HUDEP-2 (cell line): Measurements from ENCODE around the gene HTR2A.

Experiments used
- DNase-seq, 76 experiments: peaks; one replicate each; lab custom pipeline; 2025; ENCODE audit not compliant: unreplicated experiment in 76 of 76; lab: John Stamatoyannopoulos, UW

The HTR2A gene

DNA sequence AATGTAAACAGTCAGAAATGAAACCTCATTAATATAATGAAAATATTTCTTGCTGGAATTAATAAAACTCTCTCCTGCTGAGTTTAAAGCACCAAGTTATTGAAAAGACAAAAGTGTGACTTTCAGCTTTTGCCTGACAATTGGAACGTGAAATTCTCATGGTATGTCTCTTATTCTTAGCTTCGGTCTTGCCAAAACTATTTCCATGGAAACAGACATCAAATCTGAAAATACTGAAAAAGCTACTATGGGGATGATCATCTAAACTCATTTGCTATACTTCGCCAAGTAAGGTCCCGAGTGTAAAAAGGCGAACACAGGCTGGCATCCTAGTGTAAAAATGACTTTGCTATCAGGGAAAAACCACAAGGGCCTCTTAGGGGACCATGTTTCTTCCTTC, 22.8 kb downstream of the HTR2A start:
- no peak for DNase-seq

DNA sequence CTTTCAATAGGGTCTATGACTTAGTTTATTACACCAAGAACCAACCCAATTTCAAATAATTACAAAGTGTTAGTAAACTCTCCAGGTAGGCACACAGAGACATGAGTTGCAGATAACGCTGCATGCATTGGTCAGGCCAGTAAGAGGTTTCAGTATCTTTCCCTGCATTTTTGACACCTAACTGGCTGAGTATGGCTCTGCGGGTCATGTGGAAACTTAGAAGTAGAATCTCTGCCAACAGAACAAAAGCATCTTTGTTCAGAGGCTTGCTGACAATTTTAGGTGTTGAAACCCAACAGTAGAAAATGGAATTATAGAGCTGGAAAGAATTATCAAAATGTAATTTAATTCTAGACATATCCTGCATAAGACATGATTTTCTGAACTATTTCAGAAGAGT, 25.3 kb downstream of the HTR2A start:
- no peak for DNase-seq

DNA sequence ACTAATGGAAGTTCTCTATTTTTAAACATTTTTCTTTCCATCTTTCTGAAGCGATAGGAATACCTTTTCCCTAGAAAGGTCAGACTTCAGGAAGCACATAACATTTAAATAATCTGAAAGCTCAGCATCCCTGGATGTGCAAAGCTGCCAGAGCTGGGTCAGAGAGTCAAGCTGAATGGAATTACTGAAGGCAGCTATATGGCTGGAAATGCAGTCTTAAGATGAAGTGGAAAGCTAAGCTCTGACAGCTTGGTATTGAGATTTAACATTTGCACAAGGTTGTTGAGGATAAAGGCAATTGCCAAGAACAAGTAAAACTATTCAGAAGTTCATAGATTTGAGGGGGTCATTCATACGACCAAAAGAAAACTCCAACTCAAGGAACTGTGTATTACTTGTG, 28.8 kb downstream of the HTR2A start:
- DNase-seq, result no peak

DNA sequence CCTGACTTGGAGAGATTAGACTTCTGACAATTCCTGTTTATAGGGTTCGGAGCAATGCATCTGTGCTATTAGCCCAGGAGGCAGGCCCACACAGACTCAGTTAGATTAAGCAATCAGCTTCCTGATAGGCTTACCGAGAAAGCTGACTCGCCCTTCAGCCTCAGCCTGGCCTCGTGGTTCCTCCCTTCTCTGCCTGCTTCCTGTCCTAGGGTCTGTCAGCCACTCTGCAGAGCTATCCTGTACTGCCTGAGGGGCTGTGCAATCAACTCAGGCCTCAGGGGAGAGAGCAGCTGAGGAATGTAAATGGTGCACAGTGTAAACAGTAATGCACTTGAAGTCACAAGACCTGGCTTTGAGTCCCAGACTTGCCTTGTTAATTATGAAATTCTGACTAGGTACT, 30.7 kb downstream of the HTR2A start:
- DNase-seq, result peak in 1 of 76 experiments; percentile 2

DNA sequence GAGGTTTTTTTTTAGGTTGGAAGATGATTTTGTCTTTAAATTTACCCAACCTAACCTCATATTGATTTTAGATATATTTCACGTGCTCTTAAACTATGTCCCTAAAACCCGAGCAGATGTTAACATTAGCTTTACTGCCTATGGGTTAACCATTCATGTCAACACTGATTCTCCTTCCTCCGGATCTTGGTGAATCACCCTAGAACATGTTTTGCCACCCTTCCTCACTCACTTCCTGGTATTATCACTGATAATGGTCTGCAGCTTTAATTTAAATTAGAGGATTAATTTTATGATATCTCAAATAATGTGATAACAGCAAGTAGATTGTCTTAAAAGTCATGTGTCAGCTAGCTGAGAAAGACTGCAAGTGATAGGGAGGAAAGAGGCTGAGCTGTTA, 31.9 kb downstream of the HTR2A start:
- DNase-seq, result no peak

DNA sequence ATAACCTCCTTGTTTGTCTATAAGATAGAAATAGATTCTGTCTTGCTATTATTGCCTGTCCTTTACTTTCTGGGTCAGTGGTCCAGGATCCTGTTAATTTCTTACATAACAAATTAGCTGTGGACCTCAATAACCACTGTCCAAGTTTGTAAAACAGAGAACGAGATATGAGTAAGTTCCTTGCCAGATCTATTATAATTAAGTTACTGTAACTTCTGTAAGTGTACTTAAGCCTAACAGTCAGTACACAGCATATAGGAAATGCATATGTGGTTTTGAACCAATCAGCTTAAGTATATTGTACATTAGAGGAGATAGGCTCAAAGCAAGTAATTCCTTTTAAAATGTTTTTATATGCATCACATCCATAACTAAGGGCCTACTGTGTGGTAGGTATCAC, 34.9 kb downstream of the HTR2A start:
- DNase-seq, result no peak

DNA sequence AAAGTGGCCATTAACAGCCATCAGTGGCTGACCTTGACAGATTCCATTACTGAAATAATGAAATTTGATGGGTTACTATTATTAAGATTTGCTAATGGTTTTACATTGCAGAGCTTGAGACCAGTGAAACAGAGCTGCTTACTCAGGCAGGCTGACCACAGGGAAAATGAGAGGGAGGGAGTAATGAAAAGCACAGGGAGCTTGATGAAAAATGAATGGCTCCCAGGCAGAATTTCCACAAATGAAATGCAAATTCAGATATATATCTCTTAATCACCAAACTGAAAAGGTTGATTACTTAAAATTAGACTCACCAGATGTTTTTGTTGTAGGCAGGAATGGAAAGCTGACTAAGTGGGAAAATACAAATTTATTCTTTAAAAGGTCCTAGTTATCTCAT, 36.1 kb downstream of the HTR2A start:
- no peak for DNase-seq

DNA sequence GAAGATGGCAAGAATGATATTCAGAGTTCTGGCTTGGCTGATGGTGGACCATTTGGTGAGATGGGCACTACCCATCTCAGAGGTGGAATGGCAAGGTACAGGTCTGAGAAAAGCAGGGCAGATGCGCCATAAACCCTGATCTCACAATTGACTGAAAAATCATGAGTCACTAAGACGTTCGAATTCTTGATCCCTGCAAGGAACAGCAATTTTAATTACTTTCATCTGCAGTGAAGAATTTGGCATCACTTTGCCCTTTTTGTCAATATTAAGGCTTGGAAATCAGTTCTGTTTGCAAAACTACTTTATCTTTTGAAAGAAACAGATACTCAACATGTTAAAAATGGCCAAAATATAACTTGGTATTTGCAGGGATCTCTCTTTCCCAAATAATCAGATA, 38.1 kb downstream of the HTR2A start:
- no peak for DNase-seq

DNA sequence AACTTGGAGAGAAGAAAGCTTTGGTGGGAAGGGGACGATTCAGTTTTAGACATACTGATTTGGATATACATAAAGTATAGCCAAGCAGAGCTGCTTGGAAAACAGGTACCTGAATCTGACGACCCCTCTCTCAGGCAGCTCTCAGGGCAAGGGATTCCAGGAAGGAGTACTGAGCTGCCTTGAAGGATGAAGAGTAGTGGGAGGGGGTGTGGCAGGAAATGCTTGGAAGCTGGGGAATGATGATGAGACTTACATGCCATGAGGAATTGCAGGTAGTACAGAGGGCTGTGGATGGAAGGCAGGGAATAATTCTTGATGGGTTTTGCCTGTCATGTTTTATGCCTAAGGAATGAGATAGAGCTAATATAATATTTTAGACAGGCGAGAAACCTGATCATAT, 38.7 kb downstream of the HTR2A start:
- no peak for DNase-seq

DNA sequence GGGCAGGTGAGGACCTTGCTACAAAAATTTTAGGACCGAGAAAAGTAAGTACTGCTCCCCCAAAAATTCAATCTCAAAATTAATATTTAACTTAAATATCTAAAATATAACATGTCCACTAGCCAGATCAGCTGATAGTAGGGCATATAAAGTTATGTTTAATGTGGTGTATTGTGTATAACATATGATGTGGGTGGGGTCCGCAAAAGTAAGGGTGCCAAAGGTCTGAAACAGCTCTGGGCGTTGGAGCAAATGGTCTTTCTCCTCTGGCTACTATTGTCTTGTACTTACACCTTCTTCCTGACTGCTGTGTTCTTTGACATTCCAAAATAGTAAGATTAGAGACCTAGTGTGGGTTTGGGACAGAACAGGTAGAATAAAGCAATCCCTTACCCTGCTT, 41.2 kb downstream of the HTR2A start:
- no peak for DNase-seq

DNA sequence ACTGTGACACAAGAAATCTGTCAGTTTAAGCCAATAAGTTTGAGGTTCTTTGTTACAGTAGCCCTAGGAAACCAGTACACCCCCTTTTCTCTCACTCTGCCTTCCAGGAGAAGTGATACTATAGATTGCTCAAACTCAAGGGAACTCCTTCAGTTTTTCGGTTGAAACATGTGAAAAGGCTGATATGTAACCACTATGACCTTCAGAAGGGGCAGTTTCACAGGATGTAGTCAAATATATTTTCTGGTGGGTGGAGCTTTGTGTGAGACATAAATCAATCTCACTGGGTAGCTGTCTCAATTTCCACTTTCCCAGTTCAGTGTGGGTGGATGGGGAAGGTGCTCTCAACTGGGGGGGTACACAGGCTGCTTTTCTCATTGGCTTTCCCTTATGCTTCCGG, 41.7 kb downstream of the HTR2A start:
- DNase-seq, result no peak

DNA sequence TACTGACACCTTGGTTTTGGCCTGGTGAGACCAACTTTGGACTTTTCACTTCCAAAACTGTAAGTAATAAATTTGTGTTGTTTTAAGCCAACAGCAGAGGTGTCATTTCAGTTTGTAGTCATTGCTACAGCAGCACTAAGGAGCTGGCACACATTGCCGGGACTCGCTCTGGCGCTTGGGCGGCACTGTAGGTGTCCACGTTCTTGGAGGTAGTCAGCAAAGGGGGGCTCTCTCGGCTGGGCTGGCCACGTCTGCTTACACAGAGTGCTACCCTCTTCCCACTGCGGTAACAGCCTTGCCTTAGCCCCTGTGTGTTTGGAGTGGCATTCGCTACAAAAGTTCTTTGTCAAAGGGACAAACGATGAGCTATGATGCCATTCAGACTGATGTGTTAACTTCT, 44.7 kb downstream of the HTR2A start:
- DNase-seq, result no peak

DNA sequence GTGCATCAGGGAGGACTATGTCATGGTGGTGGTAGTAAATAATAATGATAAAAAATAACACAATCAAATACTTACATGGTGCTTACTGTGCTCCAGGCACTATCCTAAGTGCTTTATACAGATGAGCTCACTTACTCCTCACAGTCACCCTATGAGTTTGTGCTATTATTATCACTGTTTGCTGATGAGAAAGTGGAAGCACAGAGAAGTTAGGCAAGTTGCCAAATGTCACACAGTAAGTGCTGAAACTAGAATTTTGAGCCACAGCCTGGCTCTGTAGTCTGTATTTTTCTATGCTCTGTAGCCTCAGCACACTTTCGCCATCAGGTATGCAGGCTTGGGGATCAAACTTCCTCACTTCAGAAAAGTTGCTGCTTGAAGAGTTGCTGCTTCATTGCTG, 46.6 kb downstream of the HTR2A start:
- no peak for DNase-seq

DNA sequence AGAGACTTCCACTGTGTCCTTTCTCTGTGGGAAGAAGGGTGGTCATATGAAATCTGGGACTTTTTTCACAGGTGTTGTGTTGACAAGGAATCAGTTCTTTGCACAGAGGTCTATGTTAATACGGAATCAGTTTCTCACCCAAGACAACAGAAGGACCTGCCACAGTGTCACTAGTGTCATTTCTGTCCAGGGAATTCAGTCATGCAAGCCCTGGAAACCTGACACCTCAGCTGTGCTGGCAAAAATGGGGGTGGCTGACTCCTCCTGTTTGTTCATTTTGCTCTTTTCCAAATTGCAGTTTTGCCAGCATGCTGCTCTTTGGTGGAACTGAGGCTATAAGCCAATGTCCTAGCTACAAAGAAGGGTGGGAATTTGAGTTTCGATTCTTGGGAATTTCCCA, 50.1 kb downstream of the HTR2A start:
- DNase-seq, result no peak

DNA sequence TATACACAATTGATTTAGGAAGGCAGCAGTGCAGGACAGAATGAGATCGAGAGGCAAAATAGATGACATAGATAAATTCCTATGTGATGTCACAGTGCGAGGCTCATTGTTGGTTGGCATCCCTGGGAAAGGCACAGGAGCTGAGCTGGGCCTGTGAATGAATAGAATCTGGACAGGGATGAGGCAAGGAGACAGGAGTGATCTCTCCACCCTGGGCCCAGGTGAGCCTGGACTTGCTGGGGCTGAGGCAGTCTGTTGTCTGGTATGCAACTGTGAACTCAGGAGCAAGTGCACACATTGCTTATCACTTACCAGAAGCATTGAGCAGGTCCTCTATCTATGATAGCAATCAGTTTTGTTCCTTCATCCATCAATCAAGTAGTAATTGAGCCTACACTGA, 51.7 kb downstream of the HTR2A start:
- DNase-seq, result no peak

DNA sequence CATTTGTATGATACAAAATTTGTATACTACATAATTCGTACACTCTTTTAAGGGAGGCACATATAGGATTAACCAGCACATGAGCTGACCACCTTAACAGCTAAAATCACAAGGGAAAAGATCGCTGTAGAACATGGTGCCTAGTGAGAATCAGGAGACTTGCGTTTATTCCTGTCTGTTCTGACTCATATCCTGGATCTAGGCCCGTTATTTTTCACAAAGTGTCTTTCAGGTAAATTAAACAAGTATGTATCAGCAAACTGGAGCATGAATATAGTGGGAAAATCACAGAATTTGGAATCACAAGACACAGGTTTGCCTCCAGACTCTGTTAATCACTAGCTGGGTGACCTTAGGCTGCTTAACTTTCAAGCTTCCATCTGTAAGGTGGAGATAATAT, 52.4 kb downstream of the HTR2A start:
- no peak for DNase-seq

DNA sequence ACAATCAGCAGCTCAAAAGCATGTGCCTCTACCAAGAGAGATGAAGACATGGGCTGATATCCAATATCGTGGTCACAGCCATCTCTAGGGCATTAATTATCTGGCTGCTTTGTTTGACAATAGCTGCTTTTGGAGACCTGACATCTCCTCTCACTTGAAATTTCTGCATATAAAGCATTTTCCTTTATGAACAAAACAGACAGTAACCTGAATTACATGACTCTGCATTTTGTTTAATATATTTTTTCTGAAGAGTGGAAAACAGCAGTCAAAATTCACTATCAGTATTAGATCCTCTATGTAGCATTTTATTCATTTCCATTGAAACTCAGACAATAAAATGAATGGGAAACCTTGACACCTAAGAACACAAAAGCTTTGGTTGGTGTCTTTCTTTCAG, 57.5 kb downstream of the HTR2A start:
- DNase-seq, result no peak

DNA sequence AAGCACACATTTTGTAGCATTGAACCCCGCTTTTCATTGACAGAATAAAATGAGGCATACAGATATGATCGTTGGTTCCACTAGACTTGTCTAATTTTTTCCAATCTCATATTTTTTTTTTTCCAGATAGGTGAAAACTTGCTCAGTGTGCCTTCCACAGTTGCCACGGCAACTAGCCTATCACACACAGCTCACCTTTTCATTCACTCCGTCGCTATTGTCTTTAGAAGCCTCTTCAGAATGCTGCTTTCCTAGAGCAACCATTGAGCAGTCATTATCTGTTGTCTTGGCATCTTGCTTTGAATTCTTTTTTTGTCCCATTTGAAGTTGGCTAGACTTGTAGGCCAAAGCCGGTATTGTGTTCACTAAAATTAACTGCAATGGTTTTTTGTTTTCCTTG, 62.2 kb downstream of the HTR2A start:
- DNase-seq, result no peak

DNA sequence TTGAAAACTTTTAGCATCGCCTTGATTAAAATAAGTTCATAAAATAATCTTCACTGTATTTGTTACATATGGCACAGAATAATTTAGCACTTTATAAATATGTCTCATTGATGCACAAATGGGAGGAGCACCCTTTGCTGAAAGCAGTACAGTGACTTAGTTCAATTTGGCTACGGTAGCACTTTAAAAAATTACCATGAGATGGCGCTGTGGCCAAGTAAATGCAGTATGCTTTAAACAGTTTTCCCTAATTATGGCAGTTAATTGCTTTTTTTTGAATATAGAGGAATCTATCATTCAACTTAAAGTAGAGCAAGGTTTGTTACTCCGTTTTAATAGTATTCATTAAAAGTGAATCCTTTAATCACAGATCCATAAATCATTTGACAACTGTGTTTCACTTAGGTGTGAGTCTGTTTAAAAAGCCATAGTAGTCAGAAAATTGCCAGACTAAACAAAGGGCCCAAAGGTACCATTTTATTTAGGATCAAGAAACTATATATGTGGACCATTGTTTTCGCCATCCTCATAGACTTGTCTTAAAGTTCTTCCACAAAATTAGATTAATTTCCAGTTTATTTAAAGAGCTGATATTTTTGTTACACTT, 65.2 kb downstream of the HTR2A start:
- DNase-seq, result peak in 39 of 76 experiments; percentile 0 to 59 (median 17)

DNA sequence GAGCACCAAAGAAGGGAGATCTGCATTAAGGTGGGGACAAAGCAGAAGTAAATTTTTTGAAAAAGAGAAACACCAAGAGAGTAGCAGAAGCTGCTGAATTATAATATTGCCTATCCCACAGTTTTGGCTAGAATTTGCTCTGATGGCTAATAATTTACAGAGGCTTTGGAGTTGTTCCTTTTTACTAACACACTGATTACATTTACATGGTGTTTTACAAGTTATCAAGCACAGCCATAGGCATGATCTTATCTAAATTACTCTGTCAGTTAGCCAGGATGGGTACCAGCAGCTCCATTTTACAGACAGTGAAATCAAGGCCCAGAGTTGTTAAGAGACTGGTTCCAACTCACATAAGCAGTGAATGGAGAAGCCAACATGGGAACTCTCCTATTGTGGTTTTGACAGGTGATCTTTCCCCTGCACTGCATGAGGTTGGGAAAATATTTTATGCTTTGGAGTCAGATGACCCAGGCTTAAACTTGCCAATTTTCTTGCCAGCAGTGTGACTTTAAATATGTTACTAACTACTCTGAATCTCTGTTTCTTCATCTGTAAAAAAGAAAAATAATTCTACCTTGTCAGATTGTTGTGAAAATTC, 66.3 kb downstream of the HTR2A start:
- DNase-seq, result no peak

DNA sequence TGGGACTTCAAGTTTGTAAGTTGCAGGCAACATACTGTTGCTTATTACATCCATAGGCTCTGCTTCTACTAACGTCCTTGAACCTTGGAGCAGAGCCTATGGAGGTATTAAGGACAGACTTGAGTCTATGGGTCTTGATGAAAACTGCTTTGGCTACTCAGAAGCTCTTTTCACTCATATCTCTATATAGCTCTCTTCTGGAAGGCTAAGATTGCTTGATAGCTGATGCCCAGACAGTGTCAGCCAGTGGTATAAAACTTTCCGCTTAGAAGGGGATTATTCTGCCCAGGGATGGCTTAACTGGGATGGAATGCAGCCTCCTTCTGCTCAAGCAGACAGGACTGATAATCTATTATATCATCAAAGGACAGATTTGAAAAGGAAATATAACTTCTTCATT, 74.3 kb downstream of the HTR2A start:
- no peak for DNase-seq

DNA sequence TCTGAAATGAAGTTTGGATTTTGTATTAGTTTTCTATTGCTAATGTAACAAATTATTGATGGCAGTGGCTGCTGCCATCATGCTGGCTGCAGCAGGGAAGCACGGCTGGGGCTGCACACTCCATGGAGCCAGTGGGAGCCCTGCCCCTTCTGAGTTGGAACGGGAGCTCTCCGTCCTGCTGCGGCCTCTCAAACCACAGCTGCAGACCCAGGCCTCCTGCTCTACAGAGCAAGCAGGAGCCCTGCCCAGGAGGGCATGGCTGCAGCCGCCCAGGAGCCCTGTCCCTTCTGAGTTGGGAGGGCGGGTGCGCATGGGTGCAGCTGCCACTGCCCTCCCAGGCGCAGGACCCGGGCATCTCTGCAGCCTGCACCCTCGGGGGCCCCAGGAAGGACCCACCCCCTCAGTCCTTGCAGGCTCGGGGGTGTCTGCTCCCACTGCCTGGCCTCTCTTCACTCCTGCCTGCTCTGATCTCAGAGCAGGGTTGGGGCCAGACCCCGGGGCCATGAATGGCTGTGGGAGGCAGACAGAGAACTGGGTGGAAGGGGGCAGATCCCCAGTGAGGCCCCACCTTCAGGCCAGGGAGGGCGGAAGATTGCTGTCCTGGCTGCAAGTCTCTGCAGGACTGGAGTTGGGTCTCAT, 78.9 kb downstream of the HTR2A start:
- no peak for DNase-seq

DNA sequence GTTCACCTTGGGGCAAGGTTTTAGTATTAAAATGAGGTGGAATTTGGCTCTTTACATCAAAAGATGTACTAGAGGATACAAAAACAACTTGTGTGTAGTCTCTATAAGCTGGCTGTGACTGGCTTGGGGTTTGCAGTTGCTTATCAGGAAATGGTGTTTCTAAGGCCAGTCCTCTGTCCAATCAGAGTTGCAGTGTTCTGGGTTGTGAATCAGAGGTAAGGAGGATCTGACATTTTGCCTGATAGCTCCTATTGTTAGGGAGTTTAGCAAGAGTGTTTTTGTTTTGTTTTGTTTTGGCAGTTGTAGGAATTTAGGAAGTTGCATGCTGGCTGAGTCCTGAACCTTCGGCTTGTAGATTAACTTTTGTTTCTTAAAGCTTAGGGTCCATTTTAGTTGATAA, 79.8 kb downstream of the HTR2A start:
- no peak for DNase-seq
